Prostate gland (tissue), 2 donors: ENCODE results near the gene SEH1L.

Source experiments
- CTCF ChIP-seq, 4 experiments: fragments of 200-600 bp in 2 of 4; fragments of 450-650 bp in 2 of 4; sonication (generic) in 2 of 4; IDR thresholded peaks; 1 replicate in 3 of 4; 2 replicates in 1 of 4; pipeline ENCODE4 v1.5.1; 2016 to 2019; ENCODE audit warnings: antibody characterized with exemption in 4 of 4, mild to moderate bottlenecking in 2 of 4, moderate library complexity in 2 of 4
- POLR2A ChIP-seq: fragments of 450-650 bp; IDR thresholded peaks from one replicate; pipeline ENCODE4 v1.6.1; 2016; ENCODE audit warnings: antibody characterized with exemption, mild to moderate bottlenecking
- POLR2AphosphoS5 ChIP-seq: sonication (generic); formaldehyde crosslinking; IDR thresholded peaks from one replicate; pipeline ENCODE4 v1.6.1; 2017; ENCODE audit warnings: antibody characterized with exemption

DNA sequence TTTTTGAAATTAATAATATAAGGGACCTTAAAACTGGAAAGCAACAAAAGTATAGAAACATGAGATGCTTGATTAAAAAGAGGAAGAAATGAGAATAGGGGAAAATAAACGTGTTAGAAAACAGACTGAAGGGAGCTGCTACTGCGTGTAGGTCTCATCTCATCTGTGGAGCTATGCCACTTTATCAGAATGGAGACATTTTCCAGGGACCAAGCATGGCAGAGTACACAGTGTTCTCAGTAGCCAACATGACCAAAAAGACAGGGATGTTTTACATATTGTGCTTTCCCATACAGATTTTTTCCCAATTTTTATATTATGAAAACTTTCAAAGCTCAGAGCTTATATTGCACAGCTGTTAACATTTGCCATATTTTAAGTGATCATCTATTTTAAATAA is 66.4 kb downstream of the SEH1L start:
- no peak for TF ChIP-seq CTCF (IDR thresholded peaks at IDR 0.05)
- no peak for TF ChIP-seq POLR2AphosphoS5
- TF ChIP-seq POLR2A = no peak
